ENCODE results near the gene NAGS. TPM values are rescaled to one million over a fixed set of nuclear protein-coding genes. Genes with fewer than 3 reads are reported as not detected.
"Not testable (repeated sequence)": the region's sequence is repeated elsewhere in the genome, so short reads cannot be mapped to it uniquely, and the experiment has no call there.

The NAGS gene
- total RNA-seq, 1 experiment from 2014 or later = 1.6 TPM

DNA sequence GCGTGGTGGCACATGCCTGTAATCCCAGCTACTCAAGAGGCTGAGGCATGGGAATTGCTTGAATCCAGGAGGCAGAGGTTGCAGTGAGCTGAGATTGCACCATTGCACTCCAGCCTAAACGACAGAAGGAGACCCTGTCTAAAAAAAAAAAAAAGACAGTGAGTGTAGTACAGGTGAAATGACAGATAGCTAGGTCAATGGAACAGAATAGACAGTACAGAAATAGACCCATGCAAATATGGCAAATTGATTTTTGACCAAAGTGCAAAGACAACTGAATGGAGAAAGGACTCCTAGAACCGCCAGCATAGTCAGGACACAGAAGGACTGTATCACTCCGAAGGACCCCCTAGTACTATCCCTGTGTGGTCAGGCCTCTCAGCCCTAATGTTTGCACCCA lies 34.1 kb upstream of the NAGS start:
- Mint-ChIP-seq H3K27me3 (ENCODE audit: unreplicated experiment) (peaks cover 66% of the 10 kb centered on the region), H3K9me3 (ENCODE audit: low read depth, unreplicated experiment) (no peaks in the 10 kb centered on the region), H3K27ac (ENCODE audit: unreplicated experiment) (no peak overlapping the region), H3K36me3 (ENCODE audit: insufficient read depth, unreplicated experiment) (no peaks in the 10 kb centered on the region), H3K4me1 (ENCODE audit: low read depth, unreplicated experiment) (no peaks in the 10 kb centered on the region), H3K4me3 (ENCODE audit: low read depth, unreplicated experiment) (no peak overlapping the region)
- TF ChIP-seq, protein P1, sequence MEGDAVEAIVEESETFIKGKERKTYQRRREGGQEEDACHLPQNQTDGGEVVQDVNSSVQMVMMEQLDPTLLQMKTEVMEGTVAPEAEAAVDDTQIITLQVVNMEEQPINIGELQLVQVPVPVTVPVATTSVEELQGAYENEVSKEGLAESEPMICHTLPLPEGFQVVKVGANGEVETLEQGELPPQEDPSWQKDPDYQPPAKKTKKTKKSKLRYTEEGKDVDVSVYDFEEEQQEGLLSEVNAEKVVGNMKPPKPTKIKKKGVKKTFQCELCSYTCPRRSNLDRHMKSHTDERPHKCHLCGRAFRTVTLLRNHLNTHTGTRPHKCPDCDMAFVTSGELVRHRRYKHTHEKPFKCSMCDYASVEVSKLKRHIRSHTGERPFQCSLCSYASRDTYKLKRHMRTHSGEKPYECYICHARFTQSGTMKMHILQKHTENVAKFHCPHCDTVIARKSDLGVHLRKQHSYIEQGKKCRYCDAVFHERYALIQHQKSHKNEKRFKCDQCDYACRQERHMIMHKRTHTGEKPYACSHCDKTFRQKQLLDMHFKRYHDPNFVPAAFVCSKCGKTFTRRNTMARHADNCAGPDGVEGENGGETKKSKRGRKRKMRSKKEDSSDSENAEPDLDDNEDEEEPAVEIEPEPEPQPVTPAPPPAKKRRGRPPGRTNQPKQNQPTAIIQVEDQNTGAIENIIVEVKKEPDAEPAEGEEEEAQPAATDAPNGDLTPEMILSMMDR (IDR thresholded peaks at IDR 0.05; ENCODE audit: unreplicated experiment) = no peak
- BruUV-seq (replicated peaks) = no TSS peak
- intact Hi-C loops (cut with micrococcal nuclease; ENCODE audit: unreplicated experiment) = no loop called here
- DNase-seq = no peak
- CTCF ChIA-PET = interaction anchor here (0.6 to 0.8 kb wide), 8 partner anchors 8 to 442 kb away, joined by 3 to 11 read pairs (median 6); no protein-coding TSS in a partner anchor

DNA sequence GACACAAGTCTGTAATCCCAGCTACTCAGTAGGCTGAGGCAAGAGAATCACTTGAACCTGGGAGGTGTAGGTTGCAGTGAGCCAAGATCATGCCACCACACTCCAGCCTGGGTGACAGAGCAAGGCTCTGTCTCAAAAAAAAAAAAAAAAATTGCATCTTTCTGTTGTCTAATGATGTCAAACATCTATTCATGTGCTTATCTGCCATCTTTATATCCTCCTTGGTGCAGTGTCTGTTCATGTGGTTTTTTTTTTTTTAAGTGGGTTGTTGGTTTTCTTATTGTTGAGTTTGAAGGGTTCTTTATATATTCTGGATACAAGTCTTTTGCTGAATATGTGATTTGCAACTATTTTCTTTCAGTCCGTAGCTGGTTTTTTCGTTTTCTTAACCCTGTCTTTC lies 33.0 kb upstream of the NAGS start:
- peaks cover 65% of the 10 kb centered on the region for H3K27me3 Mint-ChIP-seq (ENCODE audit: unreplicated experiment)
- BruUV-seq (replicated peaks) = not testable (repeated sequence)

DNA sequence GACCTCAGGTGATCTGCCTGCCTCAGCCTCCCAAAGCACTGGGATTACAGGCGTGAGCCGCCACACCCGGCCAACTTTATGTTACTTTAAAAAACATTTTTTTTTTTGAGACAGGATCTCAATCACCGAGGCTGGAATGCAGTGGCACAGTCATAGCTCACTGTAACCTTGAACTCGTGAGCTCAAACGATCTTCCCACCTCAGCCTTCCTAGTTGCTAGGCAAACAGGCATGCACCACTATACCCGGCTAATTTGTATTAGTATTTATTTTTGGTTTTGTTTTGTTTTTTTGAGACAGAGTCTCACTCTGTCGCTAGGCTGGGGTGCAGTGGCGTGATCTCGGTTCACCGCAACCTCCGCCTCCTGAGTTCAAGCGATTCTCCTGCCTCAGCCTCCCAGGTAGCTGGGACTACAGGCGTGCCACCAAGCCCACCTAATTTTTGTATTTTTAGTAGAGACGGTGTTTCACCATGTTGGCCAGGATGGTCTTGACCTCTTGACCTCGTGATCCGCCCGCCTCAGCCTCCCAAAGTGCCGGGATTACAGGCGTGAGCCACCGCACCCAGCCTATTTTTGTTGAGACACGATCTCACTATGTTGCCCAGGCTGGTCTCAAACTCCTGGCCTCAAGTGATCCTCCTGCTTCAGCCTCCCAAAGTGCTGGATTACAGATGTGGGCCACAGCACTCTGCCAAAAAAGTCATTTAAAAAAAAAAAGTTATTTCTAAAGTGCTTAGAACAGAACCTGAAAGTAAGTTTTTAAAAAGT lies 31.8 kb upstream of the NAGS start:
- H3K4me3 Mint-ChIP-seq (ENCODE audit: low read depth, unreplicated experiment); H3K36me3 Mint-ChIP-seq (ENCODE audit: insufficient read depth, unreplicated experiment); H3K27ac Mint-ChIP-seq (ENCODE audit: unreplicated experiment); BruUV-seq (replicated peaks); H3K9me3 Mint-ChIP-seq (ENCODE audit: low read depth, unreplicated experiment); DNase-seq; H3K4me1 Mint-ChIP-seq (ENCODE audit: low read depth, unreplicated experiment); intact Hi-C loops (cut with micrococcal nuclease; ENCODE audit: unreplicated experiment): not testable (repeated sequence)
- H3K27me3 Mint-ChIP-seq (ENCODE audit: unreplicated experiment) = peaks cover 65% of the 10 kb centered on the region
- CTCF ChIA-PET = interaction anchor here (1.1 kb wide), 1 partner anchor 16 kb away, joined by 3 read pairs; no protein-coding TSS in a partner anchor

More for the DNA sequence above, 33.0 kb upstream of the NAGS start:
- CTCF ChIA-PET = interaction anchor here (0.6 to 0.7 kb wide), 2 partner anchors 14 to 27 kb away, joined by 3 read pairs; no protein-coding TSS in a partner anchor
- H3K27ac Mint-ChIP-seq (ENCODE audit: unreplicated experiment); H3K4me3 Mint-ChIP-seq (ENCODE audit: low read depth, unreplicated experiment); intact Hi-C loops (cut with micrococcal nuclease; ENCODE audit: unreplicated experiment); H3K4me1 Mint-ChIP-seq (ENCODE audit: low read depth, unreplicated experiment); DNase-seq; H3K9me3 Mint-ChIP-seq (ENCODE audit: low read depth, unreplicated experiment); H3K36me3 Mint-ChIP-seq (ENCODE audit: insufficient read depth, unreplicated experiment): not testable (repeated sequence)

DNA sequence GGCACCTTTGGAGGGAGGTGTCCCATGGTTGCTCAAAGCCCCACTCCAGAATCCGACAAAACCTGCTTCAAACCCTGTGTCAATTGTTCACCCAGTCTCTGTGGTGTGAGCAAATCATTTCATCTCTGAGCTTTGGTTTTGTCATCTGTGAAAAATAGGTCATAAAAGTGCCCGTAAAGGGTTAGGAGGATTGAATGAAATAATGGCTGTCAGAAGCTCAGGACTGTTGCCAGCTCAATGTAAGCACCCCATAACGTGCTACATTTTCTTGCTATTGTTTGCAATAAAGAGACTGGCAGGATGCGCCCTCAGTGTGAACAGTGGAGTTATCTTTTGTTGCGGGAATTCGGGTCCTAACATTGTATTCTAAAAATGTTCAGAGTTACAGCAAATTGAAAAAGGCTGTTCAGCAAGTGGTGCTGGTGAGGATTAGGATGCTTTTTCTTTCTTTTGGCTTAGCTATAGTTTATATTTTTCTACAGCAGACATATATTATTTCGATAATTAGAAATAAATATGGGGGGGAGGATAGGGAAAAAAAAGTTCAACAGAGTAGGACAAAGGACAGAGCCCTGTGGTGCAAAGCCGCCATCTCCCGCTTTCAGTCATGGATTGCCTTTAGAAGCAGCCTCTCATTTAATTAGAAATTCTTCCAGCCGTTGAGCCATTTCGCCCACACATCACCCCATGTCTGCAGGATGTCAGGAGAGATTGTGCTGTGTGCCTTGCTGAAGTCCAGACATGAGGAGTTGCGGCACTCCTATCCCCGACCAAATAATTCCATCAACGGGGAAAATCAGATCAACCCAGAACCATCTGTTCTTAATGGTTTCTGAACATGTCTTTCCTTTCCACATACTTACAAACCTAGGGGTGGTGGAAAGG lies 29.8 kb upstream of the NAGS start:
- TF ChIP-seq, protein P1 (IDR thresholded peaks at IDR 0.05; ENCODE audit: unreplicated experiment) = no peak
- intact Hi-C loops (cut with micrococcal nuclease; ENCODE audit: unreplicated experiment) = no loop called here
- H3K4me1 Mint-ChIP-seq (ENCODE audit: low read depth, unreplicated experiment) = no peaks in the 10 kb centered on the region
- no peak for DNase-seq
- CTCF ChIA-PET = interaction anchor here (0.6 to 1.9 kb wide), 3 partner anchors 13 to 299 kb away, joined by 3 to 4 read pairs (median 3); no protein-coding TSS in a partner anchor
- H3K9me3 Mint-ChIP-seq (ENCODE audit: low read depth, unreplicated experiment) = no peaks in the 10 kb centered on the region
- H3K27me3 Mint-ChIP-seq (ENCODE audit: unreplicated experiment) = peaks cover 76% of the 10 kb centered on the region
- no peaks in the 10 kb centered on the region for H3K36me3 Mint-ChIP-seq (ENCODE audit: insufficient read depth, unreplicated experiment)
- no peak overlapping the region for H3K27ac Mint-ChIP-seq (ENCODE audit: unreplicated experiment)
- BruUV-seq (replicated peaks) = no TSS peak
- H3K4me3 Mint-ChIP-seq (ENCODE audit: low read depth, unreplicated experiment) = no peak overlapping the region

DNA sequence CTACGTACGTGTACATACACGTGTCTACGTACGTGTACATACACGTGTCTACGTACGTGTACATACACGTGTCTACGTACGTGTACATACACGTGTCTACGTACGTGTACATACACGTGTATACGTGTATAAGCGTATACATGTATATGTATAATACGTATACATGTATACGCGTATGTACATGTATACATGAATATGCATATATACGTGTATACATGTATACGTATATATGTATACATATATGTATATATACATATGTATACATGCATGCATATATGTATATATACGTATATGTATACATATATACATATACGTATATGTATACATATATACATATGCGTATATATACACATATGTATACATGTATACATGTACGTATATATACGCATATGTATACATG lies 28.5 kb upstream of the NAGS start:
- H3K9me3 Mint-ChIP-seq (ENCODE audit: low read depth, unreplicated experiment) = no peaks in the 10 kb centered on the region
- H3K27ac Mint-ChIP-seq (ENCODE audit: unreplicated experiment) = no peak overlapping the region
- H3K4me1 Mint-ChIP-seq (ENCODE audit: low read depth, unreplicated experiment) = no peaks in the 10 kb centered on the region
- TF ChIP-seq, protein P1 (IDR thresholded peaks at IDR 0.05; ENCODE audit: unreplicated experiment) = no peak
- no TSS peak for BruUV-seq (replicated peaks)
- no peak overlapping the region for H3K4me3 Mint-ChIP-seq (ENCODE audit: low read depth, unreplicated experiment)
- H3K27me3 Mint-ChIP-seq (ENCODE audit: unreplicated experiment) = peaks cover 78% of the 10 kb centered on the region
- CTCF ChIA-PET = no interaction called here
- DNase-seq = no peak
- intact Hi-C loops (cut with micrococcal nuclease; ENCODE audit: unreplicated experiment) = no loop called here
- no peaks in the 10 kb centered on the region for H3K36me3 Mint-ChIP-seq (ENCODE audit: insufficient read depth, unreplicated experiment)

All from Calu3 (cell line).